Fibroblast of skin of abdomen (primary cell): ENCODE data around the gene SPDL1.
"Not testable (repeated sequence)": the region's sequence is repeated elsewhere in the genome, so short reads cannot be mapped to it uniquely, and the experiment has no call there.

Source experiments
- DNase-seq: peaks from one replicate; pipeline ENCODE4 v3.0.0-alpha.2; 2013

SPDL1 gene

DNA sequence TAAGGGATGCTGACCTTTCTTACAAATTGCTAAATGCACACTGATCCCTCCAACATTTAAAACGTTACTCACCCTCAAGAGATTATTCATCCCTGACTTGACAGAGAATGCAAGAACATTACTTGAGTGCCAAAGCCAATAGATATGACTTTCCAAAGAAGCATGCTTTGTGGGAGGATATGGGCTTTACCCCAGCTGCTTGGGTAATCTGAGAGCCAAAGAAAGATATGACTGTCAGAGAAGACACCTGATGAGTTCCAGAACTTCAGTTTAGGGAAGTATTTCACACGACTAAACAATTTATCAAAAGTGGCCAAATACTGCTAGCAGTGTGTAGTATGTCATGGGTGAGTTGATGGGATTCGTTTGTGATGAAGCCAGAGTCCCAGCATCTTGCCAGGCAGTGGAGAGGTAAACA lies 7.4 kb upstream of the SPDL1 start:
- peak; percentile 96 for DNase-seq

DNA sequence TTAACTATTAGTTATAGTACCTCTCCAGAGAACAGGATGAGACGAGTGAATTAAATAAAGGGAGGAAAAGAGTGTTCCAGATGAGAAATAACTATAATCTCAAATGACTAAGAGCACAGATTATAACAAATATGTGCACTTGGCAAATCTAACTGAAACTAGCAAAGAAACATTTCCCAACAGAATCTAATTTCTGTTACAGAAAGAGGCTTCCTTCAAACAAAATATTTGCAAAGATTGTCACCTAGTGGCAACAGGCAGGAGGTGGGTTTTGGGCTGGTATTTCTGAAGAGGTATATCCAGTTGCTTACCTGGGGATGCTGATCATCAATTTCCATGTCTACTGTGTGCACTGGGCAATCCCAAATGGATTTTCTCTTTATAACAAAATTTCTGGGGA lies 5.6 kb upstream of the SPDL1 start:
- DNase-seq = peak; percentile 60

DNA sequence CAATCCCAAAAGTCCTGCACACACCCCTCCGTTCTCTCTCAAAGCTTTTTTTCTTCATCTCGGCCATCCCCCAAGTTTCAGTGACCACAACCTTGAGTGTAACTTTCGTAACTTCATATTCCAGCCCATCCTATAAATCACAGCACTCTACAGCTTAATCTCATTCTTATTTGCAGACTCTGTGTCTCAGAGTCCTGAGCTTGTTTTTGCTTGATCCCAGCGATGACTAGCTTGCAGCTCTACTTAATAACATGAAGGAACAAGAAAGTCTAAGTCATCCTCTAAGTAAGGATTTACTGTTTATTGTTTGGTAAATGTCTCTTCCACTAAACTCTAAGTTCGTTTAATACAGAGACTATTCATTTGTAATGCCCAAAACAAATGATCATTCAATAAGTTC lies 2.6 kb upstream of the SPDL1 start:
- no peak for DNase-seq

DNA sequence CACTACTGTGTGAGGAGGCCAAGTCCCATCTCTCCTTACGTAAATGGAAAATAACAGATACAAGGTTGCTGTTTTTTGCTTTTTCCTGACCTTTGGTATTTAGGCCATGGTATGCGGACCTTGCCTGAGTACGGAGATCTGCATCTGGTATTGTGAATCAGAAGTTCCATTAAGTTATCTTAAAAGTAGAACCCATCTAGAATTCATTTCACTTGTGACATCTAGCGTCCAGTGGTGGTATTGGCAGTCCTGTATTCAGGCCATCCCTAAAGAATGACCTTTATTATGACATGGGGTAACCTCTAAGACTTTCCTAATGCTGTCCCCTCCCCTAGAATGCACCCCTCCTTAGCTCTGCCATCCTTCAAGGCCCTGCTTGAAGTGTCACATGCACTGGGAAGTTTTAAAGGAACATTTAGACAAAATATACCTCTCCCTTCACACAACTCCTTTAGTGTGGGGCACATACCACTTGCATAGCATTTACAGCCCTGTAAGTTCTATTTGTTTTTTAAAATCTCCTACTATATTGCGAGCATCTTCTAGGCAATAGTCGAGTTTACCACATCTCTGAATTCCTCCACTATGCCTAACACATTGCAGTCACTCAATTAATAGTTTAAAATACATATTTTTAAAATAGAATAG lies 1.9 kb upstream of the SPDL1 start:
- peak; percentile 68 for DNase-seq

DNA sequence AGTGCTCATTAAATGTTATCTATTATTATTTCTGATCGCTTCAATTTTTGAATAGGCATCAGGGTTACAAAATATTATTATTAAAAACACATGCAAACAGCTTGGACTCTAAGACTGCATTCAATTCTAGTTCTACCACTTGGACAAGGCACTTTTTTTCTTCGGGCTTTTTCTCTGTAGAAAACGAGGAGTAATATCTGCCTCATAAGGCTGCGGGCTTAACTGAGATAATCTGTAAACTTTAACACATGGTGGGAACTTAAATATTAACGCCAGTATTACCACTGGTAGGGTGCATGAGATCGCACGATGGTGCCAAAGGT lies 511 bp upstream of the SPDL1 start:
- DNase-seq = no peak

DNA sequence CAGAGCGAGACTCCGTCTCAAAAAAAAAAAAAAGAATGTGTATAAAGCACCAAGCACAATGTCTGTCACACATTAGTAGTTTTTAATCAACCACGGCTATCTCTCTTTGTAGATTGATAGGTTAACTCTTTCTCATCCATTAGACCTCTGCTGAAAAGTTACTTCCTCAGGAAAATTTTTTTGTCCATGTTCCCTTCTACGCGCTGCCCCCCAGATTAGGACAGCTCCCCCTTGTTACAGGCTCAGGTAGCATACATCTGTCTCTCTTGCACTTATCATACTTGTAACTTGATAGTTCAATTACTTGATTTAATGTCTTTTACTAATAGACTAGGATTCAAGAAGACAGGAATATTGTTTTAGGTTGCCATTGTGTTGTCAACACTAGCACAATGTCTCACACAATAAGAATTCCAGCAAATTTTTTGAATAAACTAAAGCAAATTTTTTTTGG lies 1.5 kb downstream of the SPDL1 start:
- no peak for DNase-seq

DNA sequence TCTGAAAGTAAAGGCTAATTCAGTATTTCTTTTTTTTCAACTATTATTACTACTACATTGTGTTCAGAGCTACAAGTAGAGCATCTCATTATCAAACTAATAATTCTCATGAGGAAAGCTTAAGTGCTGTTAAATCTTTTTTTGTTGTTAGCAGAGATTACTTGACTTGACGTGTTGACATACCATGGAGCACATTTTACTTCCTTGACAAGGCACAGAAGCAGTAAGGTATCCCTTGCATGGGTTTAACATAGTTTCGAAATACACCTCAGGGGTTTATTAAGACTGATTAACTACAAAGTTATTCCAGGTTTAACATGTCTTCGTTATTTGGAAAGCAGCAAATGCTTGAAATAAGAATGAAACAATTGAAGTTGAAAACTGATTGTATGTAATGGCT lies 7.0 kb downstream of the SPDL1 start:
- no peak for DNase-seq

DNA sequence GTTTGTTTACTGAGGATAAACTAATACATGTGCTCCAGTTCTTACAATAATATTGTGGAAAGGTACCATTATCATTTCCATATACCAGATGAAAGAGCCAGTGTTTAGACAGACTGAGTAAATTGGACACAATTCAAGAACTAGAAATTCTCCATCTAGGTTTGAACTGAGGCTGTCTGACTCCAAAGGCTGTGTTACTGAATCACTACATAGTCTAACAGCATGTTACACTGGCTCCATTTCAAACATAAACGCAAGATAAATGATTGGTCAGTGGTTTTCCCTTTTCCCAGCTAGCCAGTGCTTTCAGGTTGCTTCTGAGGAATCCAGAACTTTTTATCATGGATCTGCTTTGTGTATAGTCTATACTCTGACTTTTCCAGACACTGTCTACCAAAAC lies 8.1 kb downstream of the SPDL1 start:
- DNase-seq = peak; percentile 53

DNA sequence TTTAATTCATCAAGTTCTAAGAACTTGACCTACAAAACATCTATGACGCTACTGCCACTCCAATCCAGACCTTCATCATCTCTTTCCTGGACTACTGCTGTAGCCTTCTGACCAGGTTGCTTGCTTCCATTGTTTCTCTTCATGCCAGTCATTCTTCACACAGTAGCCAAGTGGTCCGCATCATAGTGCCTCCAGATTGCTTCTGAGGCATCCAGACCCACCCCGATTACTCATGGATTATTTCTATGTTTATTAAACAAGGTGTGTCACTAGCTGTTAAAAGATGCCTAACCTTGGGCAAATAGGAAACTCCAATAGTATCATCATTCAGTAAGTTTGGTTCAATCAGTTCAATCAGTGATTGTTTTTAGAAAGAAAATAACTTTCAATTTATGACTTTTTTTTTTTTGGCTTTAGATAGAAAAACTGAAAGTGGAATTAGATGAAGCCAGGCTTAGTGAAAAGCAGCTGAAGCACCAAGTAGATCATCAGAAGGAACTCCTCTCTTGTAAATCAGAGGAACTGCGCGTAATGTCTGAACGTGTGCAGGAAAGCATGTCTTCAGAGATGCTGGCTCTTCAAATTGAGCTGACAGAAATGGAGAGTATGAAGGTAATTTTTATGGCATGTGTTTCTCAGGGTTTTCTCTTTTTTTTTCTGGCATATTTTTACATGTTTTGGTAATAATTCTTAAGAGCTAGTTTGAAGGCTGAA lies 9.5 kb downstream of the SPDL1 start:
- DNase-seq = no peak

DNA sequence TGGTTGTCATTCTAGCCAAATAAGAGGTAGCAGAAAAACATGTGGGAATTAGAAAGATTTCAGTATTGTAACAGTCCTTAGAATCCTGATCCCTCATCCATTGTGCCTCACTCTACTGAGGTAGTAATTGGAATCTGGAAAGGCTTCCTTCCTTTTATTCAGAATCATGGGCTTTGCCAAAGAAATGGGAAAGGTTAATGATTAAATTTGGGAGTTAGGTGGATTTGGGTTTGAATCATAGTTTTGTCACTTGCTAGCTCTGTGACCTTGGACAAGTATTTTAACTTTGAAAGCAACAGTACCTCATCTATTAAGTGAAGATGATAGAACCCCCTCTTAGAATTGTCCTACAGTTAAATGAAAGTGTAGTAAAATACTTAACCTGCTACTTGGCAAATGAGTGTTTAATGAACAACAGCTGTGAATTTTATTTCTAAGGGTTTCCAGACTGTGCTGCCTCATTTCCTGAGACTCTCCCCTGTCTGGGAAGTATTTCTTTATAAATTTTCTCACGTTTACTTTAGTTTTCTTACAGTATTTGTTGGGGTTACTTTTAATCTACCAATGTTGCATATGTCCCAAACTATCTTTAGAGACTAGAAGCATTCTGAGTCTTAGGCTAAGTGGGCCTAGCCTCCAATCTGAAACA lies 11.7 kb downstream of the SPDL1 start:
- peak; percentile 47 for DNase-seq

DNA sequence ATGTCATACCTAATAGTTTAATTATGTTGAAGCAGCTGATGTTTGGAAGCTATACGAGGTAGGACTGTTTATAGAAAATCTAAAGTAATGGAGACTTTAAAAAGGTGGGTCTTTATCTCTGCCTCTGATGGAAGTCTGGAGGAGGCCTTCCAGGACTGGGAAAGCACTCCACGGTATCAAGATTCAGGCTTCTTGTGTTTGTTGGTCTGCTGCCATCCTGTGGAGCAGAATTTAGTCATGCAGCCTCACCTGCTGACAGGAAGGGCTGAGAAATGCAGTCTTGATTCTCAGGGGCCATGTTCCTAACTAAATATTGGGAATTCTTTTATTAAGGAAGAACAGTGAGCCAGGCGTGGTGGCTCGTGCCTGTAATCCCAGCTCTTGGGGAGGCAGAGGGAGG lies 15.9 kb downstream of the SPDL1 start:
- no peak for DNase-seq

DNA sequence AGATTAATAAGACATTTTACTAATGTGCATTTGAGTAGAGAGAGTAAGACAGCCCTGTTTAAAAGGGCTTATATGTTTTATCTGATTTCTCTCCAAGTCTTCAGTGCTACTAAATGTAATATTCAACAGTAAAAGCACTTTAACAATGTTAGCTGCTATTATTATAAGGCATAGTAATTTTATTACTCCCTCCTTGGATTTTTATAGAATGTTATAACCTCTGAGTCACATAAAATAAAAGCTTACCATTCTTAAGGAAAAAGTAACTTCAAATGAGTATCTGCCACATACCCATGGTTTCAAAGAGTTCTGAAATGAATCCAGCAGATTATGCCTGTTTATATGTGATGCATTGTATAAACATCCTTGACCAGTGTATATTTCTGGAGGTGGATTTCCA lies 19.0 kb downstream of the SPDL1 start:
- DNase-seq = peak; percentile 27

DNA sequence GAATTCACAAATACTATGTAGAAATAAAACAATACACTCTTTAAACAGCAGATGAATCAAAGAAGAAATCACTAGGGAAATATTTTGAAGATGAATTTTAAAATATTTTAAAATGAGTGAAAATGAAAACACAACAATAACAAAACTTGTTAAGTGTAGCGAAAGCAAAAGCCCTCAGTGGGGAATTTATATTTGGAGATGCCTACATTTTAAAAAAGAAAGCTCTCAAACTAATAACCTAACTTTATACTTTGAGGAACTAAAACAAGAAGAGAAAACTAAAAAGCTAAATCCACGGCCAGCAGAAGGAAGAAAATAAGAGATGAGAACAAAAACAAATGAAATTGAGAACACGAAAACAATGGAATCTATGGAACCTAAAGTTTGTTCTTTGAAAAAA lies 22.7 kb downstream of the SPDL1 start:
- no peak for DNase-seq

DNA sequence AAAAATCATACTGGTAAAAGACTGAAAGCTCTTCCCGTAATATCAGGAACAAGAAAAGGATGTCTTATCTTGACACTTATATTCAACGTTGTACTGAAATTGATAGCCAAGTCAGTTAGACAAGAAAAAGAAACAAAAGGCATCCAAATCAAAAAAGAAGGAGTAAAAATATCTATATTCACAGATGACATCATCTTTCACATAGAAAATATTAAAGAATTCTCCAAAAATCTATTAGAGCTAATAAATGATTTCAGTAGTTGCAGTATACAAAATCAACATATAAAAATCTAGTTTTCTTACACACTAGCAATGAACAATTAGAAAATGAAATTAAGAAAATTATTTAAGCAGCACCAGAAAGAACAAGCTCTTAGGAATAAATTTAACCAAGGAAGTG lies 24.3 kb downstream of the SPDL1 start:
- DNase-seq = no peak

DNA sequence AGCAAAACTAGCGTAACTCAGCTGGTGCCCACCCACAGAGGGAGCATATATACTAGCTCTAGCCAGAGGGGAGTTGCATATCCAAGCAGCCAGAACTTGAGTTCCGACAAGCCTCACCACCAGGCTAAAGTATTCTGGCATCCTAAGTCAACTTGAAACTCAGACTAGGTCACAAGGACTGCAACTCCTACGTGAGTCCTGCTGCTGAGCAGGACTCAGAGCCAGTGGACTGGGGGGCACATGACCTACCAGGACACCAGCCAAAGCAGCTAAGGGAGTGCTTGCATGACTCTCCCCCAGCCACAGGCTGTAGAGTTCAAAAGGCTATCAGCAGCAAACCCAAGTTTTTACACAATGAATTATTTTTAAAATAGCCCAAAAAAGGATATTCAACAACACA lies 26.1 kb downstream of the SPDL1 start:
- no peak for DNase-seq

DNA sequence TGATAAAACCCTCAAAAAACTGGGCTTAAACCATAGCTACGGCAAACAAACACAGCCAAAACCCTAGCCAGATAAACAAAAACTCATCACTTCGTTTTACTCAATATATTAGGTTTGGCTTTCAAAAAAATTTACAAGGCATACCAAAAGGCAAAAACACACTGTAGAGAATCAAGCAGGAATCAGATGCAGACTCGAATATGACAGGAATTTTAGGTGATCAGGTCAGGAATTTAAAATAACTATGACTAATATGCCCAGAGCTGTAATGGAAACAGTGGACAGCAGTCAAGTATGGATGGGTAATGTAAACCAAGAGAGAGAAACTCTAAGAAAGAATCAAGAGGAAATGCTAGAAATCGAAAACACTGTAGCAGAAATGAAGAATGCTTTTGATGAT lies 27.0 kb downstream of the SPDL1 start:
- peak; percentile 21 for DNase-seq

DNA sequence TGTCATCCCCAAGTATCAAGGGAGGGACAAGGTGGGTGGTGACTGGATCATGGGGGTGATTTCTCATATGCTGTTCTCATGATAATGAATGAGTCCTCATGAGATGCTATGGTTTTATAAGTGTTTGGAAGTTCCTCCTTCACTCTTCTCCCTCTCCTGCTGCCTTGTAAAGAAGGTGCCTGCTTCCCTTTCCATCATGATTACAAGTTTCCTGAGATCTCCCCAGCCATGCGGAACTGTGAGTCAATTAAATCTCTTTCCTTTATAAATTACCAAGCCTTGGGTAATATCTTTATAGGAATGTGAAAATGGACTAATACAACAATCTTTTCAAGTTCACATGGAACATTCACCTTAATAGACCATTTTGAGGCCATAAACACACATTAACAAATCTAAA lies 32.0 kb downstream of the SPDL1 start:
- no peak for DNase-seq

DNA sequence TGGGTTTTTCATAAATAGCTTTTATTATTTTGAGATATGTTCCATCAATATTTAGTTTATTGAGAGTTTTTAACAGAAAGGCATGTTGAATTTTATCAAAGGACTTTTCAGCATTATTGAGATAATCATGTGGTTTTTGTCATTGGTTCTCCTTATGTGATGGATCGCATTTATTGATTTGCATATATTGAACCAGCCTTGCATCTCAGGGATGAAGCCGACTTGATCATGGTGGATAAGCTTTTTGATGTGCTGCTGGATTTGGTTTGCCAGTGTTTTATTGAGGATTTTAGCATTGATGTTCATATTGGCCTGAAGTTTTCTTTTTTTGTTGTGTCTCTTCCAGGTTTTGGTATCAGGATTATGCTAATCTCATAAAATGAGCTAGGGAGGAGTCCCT lies 40.7 kb downstream of the SPDL1 start:
- DNase-seq = not testable (repeated sequence)

DNA sequence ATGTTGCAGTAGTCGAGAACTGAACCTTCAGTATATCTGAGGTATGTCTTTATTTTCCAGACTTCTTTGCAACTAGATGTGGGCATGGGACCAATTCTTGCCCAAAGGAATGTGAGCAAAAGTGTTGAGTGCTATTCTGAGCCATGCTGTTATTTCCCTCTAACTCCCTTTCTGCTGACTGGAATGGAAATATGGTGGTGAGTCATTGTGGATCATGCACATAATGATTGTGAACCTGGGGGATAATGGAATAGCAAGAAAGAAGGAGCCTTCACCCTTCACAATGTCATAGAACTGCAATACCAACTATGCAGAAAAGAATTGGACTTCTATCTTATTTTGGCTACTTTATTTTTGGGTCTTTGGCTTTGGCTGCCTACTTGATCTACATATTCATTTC lies 43.2 kb downstream of the SPDL1 start:
- peak; percentile 98 for DNase-seq

DNA sequence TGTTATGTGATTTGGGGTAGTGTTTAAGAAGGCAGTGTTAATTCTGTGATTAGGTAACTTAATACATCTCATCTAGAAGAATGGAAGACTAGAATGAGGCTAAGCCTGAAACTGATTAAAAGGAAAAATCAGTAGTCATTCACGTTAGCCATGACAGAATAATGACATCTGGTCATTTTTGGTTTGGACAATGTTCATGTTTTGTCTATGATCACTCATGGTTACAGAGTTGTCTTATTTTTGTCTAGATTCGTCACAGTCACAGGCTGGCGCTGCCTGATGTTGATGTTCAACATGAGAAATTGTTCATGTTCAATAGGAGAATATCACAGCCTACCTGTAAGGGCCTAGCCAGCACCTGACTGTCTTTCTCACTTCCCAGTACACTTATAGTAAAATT lies 44.0 kb downstream of the SPDL1 start:
- DNase-seq = no peak

DNA sequence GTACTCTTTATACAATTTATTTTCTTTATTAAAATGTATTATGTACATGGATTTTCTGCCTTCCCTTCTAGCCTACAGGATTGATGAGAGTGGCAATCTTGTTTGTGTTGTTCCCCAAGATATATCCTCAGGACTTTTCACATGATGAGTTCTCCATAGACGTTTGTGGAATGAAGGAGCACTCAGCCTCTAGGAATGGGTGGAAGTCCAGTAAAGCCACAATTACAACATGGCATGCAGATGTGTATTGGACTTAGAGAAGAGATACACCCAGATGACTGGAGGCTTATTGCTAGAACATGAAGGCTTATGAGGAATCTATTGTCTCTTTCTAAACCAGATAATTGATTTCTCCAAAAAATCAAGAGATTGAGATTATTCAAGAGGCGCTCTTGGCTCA lies 45.3 kb downstream of the SPDL1 start:
- DNase-seq = peak; percentile 82

DNA sequence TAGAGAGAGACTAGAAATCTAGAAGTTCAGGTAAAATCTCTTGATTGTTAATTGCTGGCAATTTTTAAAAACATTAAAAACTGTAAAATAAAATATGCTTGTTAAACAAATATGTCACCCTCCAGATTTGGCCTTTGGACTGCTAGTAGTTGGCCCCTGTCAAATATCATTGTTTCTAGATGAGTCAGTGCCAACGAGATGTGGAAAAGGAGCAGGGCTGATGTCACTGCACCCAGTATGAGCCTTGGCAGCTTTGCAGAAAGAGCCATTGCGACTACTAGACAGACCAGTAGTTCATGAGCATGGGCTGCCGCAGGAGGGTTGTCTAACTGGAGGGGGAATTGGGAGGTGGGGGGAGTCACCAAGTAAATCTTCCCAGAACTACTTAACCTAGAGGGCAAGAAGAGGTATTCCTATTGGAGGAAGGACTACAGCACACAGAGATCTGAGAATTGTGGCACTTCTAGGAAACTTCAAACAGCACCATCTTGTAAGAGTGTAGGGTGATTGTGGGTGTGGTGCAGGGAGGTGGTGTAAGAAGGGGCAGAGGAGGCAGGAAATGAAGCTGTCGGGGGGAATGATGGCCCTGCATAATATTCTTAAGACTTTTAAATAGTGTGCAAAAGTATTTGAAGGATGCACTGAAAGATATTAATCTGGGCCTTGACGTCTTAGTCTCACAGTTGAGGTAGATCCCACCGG lies 46.4 kb downstream of the SPDL1 start:
- DNase-seq = peak; percentile 83

DNA sequence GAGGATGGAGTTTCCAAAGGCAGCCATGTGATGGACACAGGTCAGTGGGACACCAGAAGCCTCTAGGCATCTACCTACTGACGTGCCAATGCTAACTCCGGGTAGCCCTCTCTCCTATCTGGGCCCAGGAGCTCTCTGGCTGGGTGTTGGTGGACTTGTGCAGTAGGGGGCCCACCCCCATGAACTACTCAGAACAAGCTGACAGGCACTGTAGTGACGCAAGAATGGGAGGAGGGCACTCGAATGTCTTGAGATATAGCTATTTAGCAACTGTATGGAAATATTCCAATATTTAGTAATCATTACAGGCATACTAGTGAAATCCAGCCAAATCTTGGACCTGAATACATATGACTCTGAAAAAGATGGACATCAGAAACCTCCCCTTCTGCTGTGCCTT lies 47.8 kb downstream of the SPDL1 start:
- DNase-seq = peak; percentile 61

DNA sequence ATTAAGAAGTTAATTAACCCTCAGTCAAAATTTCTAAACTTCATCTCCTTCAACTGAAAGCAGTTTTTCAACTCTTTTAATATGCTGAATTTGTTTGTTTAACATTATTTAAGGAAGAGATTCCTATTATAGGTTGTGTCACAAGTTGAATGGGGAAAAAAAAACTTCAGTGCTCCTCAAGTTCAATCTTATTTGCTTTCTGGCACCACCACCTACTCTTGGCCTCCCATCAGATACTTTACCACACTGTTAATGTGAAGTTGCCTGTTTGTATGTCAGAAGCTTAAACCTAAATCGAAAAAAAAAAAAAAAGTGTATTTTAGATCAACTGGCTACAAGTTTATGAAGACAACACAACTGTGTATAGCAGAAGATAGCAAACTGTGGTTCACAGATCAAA lies 49.4 kb downstream of the SPDL1 start:
- no peak for DNase-seq
